Urinary bladder (tissue), 4 donors: ENCODE measurements around the gene CCN5. TPM values are rescaled to one million over a fixed set of nuclear protein-coding genes. Genes with fewer than 3 reads are reported as not detected.
A peak's percentile ranks its signal among the peaks of the same experiment; 100 is the strongest.

ENCODE experiments used
- DNase-seq: peaks from one replicate; pipeline ENCODE4 v3.0.0-alpha.2; 2015; ENCODE audit errors: extremely low spot score
- H3K27ac ChIP-seq: one replicate; pipeline ENCODE4 v1.5.1; 2013; ENCODE audit warnings: low read depth, mild to moderate bottlenecking, moderate library complexity
- H3K36me3 ChIP-seq: one replicate; pipeline ENCODE4 v1.6.1; 2013; ENCODE audit warnings: mild to moderate bottlenecking, moderate library complexity; ENCODE audit not compliant: insufficient read depth
- H3K4me1 ChIP-seq: one replicate; pipeline ENCODE4 v1.6.1; 2013; ENCODE audit warnings: mild to moderate bottlenecking, moderate library complexity; ENCODE audit not compliant: insufficient read depth
- H3K4me3 ChIP-seq: one replicate; pipeline ENCODE4 v1.5.1; 2013; ENCODE audit warnings: low read depth, low read length
- WGBS: extraction: QIAGEN DNeasy Blood & Tissue Kit; methylation state at CpG from one replicate; pipeline ENCODE4 v1.1.7; 2013; 5-methylcytosine and 5-hydroxymethylcytosine counted together
- polyA plus RNA-seq: library from polyadenylated mRNA; stranded (reverse); fragments of 200-250 nt; gene quantifications from one replicate; pipeline ENCODE4 v1.2.3, GENCODE V29; 2013
- total RNA-seq: library from RNA; depleted of rRNA; stranded (reverse); fragments of >200 nt; gene quantifications from one replicate; pipeline ENCODE4 v1.2.3, GENCODE V29; 2014
- donor health status: healthy with polysubstance abuse.
- donor health status: healthy.

CCN5 gene
- total and polyA plus RNA-seq, 2 donors = 20.8 TPM; not detected in 1

DNA sequence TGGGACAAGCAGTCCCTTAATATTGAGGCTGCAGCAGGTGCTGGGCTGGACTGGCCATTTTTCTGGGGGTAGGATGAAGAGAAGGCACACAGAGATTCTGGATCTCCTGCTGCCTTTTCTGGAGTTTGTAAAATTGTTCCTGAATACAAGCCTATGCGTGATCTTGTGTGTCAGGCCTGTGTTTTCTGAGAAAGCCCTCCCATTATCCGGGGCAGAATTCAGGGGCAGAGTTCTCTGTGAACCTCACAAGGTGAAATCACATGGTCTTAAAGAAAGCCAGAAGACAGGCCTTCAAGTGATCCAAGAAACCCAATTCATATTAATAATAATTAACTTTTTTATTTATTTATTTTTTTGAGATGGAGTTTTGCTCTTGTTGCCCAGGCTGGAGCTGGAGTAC is 12.5 kb downstream of the CCN5 start:
- no peak overlapping the region for H3K4me3 ChIP-seq
- no peak overlapping the region for H3K27ac ChIP-seq
- no peak for DNase-seq
- no peaks in the 10 kb centered on the region for H3K4me1 ChIP-seq
- 82% methylated on average over 2 of the region's 2 CpGs for WGBS
- no peaks in the 10 kb centered on the region for H3K36me3 ChIP-seq

DNA sequence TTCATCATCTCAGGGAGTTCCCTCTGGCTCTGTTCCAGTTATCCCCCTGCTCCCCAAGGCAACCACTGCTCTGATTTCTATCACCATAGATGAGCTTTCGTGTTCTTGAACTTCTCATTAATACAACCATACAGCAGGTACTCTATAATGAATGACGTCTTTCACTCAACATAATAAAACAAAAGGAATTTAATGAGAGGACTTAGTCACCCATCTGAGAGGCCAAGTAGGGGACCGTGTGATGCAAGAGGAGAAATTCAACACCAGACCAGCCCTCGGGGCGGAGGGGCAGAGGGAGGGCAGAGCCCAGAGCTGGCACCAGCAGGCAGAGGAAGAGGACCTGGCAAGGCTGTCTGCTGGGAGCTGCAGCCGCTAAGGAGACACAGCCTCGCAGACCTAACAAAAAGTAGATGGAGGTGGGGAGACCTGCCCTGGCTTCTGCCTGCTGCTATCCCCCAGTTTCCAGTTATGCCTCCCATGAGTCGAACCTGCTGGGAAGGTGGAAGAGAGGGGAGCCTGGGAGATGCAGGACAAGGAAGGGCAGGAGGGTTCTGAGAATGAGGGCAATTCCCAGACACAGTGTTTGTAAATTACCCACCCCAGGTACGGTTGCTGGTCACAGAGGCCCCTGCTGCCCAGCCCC is 13.8 kb downstream of the CCN5 start:
- Histone ChIP-seq H3K4me1 (no peaks in the 10 kb centered on the region), H3K4me3 (no peak overlapping the region), H3K36me3 (no peaks in the 10 kb centered on the region), H3K27ac (no peak overlapping the region)
- WGBS = 27% methylated on average over 9 of the region's 9 CpGs
- DNase-seq = peak; percentile 56

DNA sequence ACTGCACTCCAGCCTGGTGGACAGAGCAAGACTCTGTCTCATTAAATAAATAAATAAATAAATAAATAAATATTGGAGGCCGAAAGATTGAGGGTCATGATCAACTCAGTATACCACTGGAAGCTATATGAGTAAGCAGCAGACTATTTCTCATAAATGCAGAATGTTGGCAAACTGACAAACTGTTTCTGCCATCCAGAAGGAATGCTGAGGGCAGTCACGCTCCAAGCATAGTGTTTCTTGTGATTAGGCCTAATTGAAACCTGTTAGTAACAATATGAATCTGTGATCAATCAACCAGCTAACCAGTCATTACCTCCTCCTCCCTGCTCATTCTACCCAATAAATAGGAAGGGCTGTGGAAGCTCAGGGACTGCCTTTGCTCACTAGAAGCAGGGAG is 15.3 kb downstream of the CCN5 start:
- 67% methylated on average over 2 of the region's 2 CpGs for WGBS
- no peak for DNase-seq
- no peak overlapping the region for H3K27ac ChIP-seq
- no peaks in the 10 kb centered on the region for H3K36me3 ChIP-seq
- H3K4me1 ChIP-seq = no peaks in the 10 kb centered on the region
- no peak overlapping the region for H3K4me3 ChIP-seq

DNA sequence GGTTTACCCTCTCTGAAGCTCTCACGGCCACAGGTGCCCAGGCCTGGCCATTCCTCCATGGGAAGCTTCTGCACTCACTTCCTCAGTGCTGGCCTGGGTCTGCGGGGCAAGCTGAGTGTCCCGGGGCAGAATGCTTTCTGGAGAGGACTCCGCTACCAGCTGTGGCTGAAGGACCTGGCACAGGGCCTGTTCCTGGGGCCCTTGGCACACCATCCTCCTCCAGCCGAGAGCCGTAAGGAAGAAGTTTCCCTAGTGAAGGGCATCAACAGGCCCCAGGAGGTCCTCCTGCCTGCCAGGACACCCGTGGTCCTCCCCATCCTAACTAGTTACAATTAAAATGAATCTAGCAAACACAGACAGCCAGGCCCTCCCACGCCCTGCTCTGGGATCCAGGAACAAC is 16.5 kb downstream of the CCN5 start:
- DNase-seq = no peak
- WGBS = 87% methylated on average over 8 of the region's 8 CpGs

DNA sequence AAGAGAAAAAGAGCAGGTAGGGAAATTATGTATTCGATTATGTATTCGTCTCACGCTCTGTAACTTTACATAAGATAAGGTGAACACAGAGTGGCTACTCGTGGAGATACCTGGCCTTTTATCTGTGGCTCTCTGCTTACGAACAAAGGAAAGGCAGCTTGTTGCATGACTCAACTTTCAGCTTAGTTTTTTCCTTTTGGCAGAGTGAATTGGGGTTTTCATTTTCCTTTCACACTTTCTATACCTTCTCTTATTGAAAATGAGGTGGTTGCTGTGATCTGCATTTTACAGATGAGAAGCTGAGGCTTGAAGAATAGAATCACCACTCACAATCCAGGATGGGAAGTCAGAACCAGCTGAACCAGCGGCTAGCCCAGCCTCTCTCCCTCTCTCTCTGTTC is 17.2 kb downstream of the CCN5 start:
- no peak overlapping the region for H3K27ac ChIP-seq
- no peak overlapping the region for H3K4me3 ChIP-seq
- WGBS = 75% methylated on average over 6 of the region's 6 CpGs
- no peak for DNase-seq
- H3K36me3 ChIP-seq = no peaks in the 10 kb centered on the region
- no peaks in the 10 kb centered on the region for H3K4me1 ChIP-seq

More for the DNA sequence above, 16.5 kb downstream of the CCN5 start:
- no peaks in the 10 kb centered on the region for H3K4me1 ChIP-seq
- H3K36me3 ChIP-seq = no peaks in the 10 kb centered on the region
- H3K4me3 ChIP-seq = no peak overlapping the region
- H3K27ac ChIP-seq = no peak overlapping the region

DNA sequence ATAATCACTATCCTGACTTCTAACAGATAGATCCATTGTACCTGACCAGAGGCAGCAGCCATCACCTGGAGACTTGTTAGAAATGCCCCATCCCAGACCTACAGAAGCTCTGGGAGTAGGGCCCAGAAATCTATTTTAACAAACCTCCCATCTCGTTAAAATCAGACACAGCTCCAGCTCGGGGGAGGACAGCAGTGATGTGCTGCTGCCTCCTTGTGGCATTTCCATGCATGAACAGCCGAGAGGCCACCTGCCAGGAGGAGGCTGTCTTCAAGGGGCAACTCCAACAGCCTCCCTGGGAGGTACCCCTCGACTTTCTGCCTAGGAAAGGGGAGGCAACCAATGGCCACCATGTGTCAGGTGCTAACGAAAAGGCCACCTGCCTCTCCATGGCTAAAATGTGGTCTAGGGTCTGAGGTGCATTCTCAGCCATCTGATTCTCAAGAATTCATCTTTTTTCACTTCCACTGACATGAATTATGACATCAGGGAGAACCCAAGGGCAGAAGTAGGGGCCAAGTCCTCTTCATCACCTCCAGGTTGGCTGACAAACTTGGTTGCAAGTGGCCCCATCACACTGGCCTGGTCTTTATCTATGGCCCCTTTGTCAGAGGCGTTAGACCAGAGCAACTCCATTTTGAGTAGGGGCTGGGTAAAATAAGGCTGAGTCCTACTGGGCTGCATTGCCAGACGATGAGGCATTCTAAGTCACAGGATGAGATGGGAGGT is 18.3 kb downstream of the CCN5 start:
- no peak overlapping the region for H3K4me3 ChIP-seq
- no peaks in the 10 kb centered on the region for H3K36me3 ChIP-seq
- 21% methylated on average over 7 of the region's 7 CpGs for WGBS
- H3K27ac ChIP-seq = no peak overlapping the region
- H3K4me1 ChIP-seq = no peaks in the 10 kb centered on the region
- no peak for DNase-seq

DNA sequence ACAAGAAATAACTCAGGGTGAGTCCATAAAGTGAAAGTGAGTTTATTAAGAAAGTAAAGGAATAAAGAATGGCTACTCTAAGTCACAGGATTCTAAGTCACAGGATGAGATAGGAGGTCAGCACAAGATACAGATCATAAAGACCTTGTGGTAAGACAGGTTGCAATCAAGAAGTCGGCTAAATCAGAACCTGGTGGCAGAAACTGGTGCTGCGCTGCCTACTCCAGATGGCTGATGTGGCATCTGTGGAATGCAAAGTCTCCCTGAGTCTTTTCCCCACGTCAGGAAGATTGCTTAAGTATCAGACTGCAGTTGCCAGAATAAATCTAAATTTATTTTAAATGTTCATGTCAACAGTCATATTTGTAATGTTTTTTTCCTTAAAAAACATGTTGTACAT is 19.8 kb downstream of the CCN5 start:
- 54% methylated on average over 3 of the region's 3 CpGs for WGBS
- H3K4me1 ChIP-seq = no peaks in the 10 kb centered on the region
- H3K4me3 ChIP-seq = no peak overlapping the region
- H3K27ac ChIP-seq = no peak overlapping the region
- DNase-seq = no peak
- H3K36me3 ChIP-seq = no peaks in the 10 kb centered on the region

DNA sequence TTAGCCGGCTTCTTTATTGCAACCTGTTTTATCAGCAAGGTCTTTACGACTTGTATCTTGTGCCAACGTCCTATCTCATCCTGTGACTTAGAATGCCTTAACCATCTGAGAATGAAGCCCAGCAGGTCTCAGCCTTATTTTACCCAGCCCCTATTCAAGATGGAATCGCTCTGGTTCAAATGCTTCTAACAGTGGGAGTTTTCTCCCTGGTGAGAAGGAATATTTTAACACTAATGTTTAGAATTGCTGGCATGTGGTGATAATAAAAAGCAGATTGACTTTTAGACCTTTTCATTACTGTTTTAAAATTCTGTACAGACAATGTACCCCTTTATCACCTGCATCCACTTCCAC is 20.6 kb downstream of the CCN5 start:
- Histone ChIP-seq H3K4me1 (no peaks in the 10 kb centered on the region), H3K27ac (no peak overlapping the region), H3K36me3 (no peaks in the 10 kb centered on the region), H3K4me3 (no peak overlapping the region)
- 78% methylated on average over 4 of the region's 4 CpGs for WGBS
- no peak for DNase-seq

DNA sequence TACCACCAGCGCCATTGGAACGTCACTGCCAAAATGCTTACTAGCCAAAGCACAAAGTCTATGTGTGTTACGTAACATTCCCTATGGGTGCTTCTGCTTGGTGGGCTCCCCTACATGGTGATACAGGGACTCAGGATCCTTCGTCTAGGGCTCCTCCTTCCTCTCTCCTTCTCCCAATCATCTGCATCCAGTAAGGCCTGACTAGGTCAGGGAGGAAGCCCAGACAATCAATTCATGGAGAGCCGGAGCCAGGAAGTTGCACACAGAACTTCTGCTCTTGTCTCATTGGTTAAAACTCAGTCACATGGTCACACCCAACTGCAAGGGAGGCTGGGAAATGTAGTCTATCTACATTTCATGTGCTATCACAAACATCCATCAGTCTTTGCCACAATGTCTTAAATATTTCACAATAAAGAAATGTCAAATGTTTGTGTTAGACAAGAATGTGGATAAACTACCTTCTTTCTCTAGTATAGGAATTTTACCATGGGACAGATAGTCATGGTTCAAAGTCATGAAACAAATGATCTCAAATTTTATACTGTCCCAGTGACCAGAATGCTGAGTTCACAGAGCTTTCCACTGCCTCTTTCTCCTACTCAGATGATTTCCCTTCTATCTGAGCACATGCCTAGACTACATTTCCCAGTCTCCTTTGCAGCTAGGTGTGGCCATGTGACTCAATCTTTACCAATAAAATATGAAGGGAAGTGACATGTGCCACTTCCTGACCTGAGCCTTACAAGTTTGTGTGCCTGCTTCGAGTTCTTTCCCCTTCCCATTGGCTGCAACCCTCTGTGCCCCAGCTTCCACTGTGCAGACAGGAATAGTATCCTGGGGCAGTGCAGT is 21.2 kb downstream of the CCN5 start:
- H3K4me3 ChIP-seq = no peak overlapping the region
- DNase-seq = no peak
- H3K27ac ChIP-seq = no peak overlapping the region
- no peaks in the 10 kb centered on the region for H3K36me3 ChIP-seq
- no peaks in the 10 kb centered on the region for H3K4me1 ChIP-seq
- 49% methylated on average over 6 of the region's 6 CpGs for WGBS

DNA sequence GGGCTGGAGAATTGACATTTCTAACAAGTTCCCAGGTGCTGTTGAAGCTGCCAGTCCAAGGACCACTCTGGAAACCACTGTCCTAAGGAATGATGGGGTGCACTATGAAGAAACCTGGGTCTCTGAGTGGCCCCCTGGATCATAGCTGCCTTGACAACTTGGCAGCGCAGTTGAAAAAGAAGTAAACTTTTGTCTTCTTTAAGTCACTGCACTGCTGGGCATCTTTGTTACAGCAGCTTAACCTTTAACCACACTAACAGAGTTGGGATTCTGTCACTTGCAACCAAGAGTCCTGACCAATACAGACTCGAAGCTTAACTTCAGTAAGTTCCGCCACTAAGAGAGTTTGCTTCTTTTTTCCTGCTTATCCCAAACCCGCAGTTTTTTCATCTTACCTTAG is 21.9 kb downstream of the CCN5 start:
- H3K27ac ChIP-seq = no peak overlapping the region
- H3K4me3 ChIP-seq = no peak overlapping the region
- H3K36me3 ChIP-seq = no peaks in the 10 kb centered on the region
- no peaks in the 10 kb centered on the region for H3K4me1 ChIP-seq
- 96% methylated on average over 4 of the region's 4 CpGs for WGBS
- DNase-seq = no peak

DNA sequence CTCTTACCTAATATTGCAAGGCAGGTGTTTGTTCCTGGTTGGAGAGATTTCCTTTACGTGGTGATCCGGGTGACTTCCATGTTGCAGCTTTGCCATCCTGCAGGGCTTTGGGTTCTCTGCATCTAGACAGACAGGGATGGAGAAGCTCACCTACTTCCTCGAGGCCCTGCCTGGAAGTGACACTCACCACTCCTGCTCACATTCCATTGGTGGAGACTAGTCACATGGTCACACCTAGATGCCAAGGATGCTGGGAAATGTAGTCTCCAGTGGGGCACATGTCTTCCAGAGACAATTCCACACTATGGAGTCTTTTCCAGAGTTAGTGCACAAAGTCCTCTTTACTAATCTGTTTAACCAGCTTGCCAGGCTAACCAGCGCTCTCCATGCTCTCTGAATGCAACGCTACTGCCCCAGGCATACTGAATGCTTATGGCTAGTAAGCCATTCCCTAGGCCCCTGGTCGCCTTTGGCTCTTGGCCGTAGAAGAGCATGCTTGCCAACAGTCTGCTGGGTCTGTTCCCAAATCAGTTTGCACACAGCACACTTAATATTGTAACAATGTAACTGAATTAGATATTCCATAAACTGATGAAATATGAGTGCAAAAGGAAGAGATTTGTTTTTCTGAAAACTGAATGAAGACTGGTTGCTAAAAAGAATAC is 23.8 kb downstream of the CCN5 start:
- Histone ChIP-seq H3K4me1 (no peaks in the 10 kb centered on the region), H3K4me3 (no peak overlapping the region), H3K27ac (no peak overlapping the region), H3K36me3 (no peaks in the 10 kb centered on the region)
- WGBS = 70% methylated on average over 7 of the region's 7 CpGs
- no peak for DNase-seq

DNA sequence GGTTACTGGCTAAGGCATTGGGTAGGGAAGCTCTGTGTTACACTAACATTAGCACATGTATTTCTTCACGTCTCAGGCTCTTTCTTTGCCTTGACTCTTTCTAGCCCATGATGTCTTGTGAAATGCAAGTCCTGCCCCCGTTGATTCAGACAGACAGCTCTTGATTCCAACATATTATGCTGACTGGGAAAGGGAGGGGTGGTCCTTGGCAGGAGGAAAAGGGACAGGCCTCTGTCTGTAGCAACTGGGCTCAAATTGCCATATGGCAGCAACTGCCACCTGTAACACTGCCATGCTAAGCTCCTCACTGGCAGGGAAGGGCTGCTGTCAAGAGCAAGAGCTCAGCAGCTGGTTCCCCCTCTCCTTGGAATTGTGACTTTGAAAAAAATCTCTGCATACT is 24.8 kb downstream of the CCN5 start:
- DNase-seq = no peak
- Histone ChIP-seq H3K27ac (no peak overlapping the region), H3K4me3 (no peak overlapping the region), H3K36me3 (no peaks in the 10 kb centered on the region), H3K4me1 (no peaks in the 10 kb centered on the region)
- WGBS = 69% methylated on average over 2 of the region's 2 CpGs

DNA sequence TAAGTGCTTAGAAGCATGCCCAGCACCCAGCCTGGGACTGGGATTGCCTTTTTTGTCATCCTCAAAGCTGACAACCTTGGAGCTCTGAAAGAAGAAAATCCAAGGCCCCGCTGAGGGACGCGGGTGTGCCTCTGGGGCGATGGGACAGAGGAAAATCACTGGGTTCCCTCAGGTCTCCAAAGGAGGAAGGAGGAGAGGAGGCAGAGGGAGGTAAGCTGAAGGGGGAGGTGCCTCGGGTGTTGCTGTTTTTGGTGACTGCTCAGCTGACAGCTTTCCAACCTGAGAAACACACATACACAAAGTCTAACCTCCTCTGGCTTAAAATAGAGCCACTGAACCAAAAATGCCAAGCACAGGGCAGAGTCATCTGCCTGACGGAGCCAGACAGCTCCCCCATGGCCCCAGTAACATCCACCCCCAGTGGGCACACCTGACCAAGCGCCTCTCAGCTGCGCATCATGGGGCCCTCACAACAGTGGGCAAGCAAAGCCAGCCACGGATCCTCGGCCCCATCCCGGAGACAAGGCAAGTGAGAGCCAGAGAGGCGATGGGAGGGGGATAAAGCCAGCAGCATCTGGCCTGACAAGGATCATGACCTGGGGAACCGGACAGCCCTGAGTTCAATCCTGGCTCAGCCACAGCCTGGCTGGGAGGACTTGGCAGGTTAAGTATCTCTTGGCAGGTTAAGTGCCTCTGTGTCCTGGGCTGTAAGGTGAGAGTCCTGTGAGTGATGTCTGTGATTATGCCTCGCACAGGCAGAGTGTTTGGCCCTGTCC is 27.3 kb downstream of the CCN5 start:
- no peaks in the 10 kb centered on the region for H3K4me1 ChIP-seq
- 78% methylated on average over 14 of the region's 14 CpGs for WGBS
- no peak overlapping the region for H3K4me3 ChIP-seq
- no peaks in the 10 kb centered on the region for H3K36me3 ChIP-seq
- no peak for DNase-seq
- no peak overlapping the region for H3K27ac ChIP-seq
